AG09319 (cell line): ENCODE data around the gene DLEC1.
"Not testable (repeated sequence)": the region's sequence is repeated elsewhere in the genome, so short reads cannot be mapped to it uniquely, and the experiment has no call there.

Experiments used
- DNase-seq: peaks from one replicate; pipeline ENCODE4 v3.0.0-alpha.2; 2010; ENCODE audit warnings: low read depth; ENCODE audit errors: extremely low read depth
- CTCF ChIP-seq: IDR thresholded peaks from 2 replicates; pipeline ENCODE4 v1.5.1; 2011; ENCODE audit warnings: low read depth, mild to moderate bottlenecking, inconsistent platforms, low read length, moderate library complexity

DLEC1 gene

GRCh38 chr3:38155825-38156224, 116.8 kb downstream of the DLEC1 start:
- no peak for DNase-seq
- TF ChIP-seq CTCF = no peak

GRCh38 chr3:38157117-38157516, 118.1 kb downstream of the DLEC1 start:
- no peak for DNase-seq
- no peak for TF ChIP-seq CTCF

GRCh38 chr3:38157595-38157994, 118.6 kb downstream of the DLEC1 start:
- DNase-seq = no peak
- no peak for TF ChIP-seq CTCF

- no peak for DNase-seq
- TF ChIP-seq CTCF = no peak
These were observed 119.5 kb downstream of the DLEC1 start for GRCh38 chr3:38158472-38158871.

- DNase-seq = not testable (repeated sequence)
These were observed 121.7 kb downstream of the DLEC1 start for GRCh38 chr3:38160704-38161103.

GRCh38 chr3:38163117-38163840, 124.3 kb downstream of the DLEC1 start:
- DNase-seq = no peak
- TF ChIP-seq CTCF = no peak

- TF ChIP-seq CTCF = no peak
- DNase-seq = no peak
These were observed 125.0 kb downstream of the DLEC1 start for GRCh38 chr3:38163841-38164642.
